Hematopoietic multipotent progenitor cell treated with erythropoietin and hydrocortisone succinate and interleukin-3 and kit ligand, for 4 days (in vitro differentiated cells): Measurements from ENCODE around the gene ARHGAP35.

ENCODE experiments used
- DNase-seq: peaks from one replicate; pipeline ENCODE4 v3.0.0-alpha.2; 2015

The ARHGAP35 gene

GRCh38 chr19:46906221-46906620, 45.4 kb downstream of the ARHGAP35 start:
- DNase-seq = no peak

GRCh38 chr19:46907880-46908279, 47.1 kb downstream of the ARHGAP35 start:
- no peak for DNase-seq

- no peak for DNase-seq
Measured at GRCh38 chr19:46909356-46909755, 48.6 kb downstream of the ARHGAP35 start.
